Esophagus mucosa (tissue), 1 donor: ENCODE data around the gene OR5AU1. TPM values are rescaled to one million over a fixed set of nuclear protein-coding genes. Genes with fewer than 3 reads are reported as not detected.
"Not testable (repeated sequence)": the region's sequence is repeated elsewhere in the genome, so short reads cannot be mapped to it uniquely, and the experiment has no call there.

Experiments used
- ATAC-seq: fragments of 200-7000 bp; cut with Tn5 transposase; one replicate; pipeline ENCODE4 v1.9.1; 2020
- total RNA-seq: library from RNA; stranded (reverse); gene quantifications from one replicate; pipeline ENCODE4 v1.2.4, GENCODE V29; 2023
- donor health status: DM: yes; HTN: yes; CAD: no.

Gene OR5AU1
- total RNA-seq, 1 donor from 2014 or later = not detected

GRCh38 chr14:21169573-21169972 is 13.7 kb upstream of the OR5AU1 start:
- ATAC-seq = no peak

DNA sequence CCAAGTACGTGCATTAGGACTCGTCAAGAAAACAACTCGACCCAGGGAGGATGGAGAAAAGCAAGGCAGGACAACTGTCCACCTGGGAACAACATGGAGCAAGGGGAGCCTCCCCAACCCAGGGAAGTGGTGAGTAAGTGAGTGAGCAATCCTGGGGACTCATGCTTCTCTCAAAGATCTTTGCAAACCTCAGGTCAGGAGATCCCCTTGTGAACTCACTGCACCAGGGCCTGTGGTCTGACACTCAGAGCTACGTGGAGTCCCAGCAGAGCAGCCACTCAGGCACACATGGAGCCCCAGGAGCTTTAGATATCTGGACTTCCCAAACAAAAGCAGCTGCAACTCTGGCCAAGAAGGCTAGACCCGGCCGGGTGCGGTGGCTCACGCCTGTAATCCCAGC is 12.2 kb upstream of the OR5AU1 start:
- ATAC-seq = peak; percentile 17

DNA sequence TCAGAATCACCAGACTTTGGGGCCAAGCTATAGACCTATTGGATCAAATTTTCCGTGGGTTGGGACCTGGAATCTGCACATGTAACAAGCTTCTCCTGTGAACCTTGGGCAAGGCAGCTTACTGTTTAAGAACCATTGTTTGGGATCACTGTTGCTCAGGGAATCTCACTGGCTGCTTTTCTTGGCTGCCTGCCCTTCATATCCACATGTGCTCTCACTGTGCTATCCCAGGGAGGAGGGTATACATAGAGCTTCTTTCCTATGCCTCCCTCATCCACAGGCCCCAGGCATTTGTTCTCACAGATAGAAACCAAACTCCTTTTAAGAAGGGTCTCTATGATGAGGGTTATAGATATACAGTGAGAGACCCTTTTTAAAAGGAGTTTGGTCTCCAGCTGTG is 9.8 kb upstream of the OR5AU1 start:
- ATAC-seq = not testable (repeated sequence)

GRCh38 chr14:21165002-21165605 is 9.2 kb upstream of the OR5AU1 start:
- not testable (repeated sequence) for ATAC-seq

DNA sequence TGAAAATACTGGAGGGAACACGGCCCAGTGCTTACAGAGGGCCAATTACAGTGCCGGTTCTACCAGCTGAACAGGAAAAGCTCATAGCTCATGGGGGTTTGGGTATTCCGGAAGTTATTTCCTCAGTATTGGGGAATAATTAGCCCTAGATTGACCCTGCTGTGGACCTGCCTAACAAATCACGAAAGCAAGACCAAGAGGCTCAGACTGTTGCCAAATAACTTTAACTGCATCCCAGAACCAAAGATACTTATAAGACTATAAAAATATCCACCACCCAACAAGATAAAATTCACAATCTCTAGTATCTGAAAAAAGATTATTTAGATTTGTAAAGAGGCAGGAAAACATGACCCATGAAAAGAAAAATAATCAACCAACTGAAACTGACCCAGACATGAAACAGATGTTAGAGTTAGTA is 8.0 kb upstream of the OR5AU1 start:
- ATAC-seq = peak; percentile 39

DNA sequence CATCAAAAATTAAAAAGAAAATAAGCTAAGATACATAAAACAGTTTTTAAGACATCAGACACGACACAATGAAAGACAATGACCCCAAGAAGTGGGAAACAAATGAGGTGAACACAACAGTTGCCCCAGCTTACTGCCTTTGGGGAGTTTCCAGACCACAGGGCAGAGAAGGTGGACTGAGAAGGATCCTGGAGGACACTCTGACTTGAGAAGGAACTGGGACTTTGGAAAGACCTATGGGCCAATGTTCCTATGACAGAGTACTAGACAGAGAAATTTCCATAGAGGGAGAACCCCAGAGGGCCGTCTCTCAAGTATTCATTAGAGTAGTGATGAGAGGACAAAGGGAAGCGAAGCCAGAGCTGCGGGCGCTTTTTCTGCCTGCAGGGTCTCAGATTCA is 6.2 kb upstream of the OR5AU1 start:
- no peak for ATAC-seq

- ATAC-seq = no peak
Measured at GRCh38 chr14:21160061-21160610, 4.3 kb upstream of the OR5AU1 start.

DNA sequence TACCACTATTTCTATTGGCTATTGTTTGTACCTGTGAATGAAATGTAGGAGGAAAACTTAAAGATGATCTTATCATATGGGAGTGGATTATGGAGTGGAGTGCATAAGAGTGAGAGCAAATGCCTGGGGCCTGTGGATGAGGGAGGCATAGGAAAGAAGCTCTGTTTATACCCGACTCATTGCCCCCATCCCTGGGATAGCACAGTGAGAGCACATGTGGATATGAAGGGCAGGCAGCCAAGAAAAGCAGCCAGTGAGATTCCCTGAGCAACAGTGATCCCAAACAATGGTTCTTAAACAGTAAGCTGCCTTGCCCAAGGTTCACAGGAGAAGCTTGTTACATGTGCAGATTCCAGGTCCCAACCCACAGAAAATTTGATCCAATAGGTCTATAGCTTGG is 2.3 kb upstream of the OR5AU1 start:
- not testable (repeated sequence) for ATAC-seq

GRCh38 chr14:21149641-21150367 is 6.1 kb downstream of the OR5AU1 start:
- no peak for ATAC-seq

- ATAC-seq = no peak
Measured at GRCh38 chr14:21145437-21145836, 10.4 kb downstream of the OR5AU1 start.

GRCh38 chr14:21142357-21142756 is 13.5 kb downstream of the OR5AU1 start:
- ATAC-seq = no peak

GRCh38 chr14:21136024-21136423 is 19.8 kb downstream of the OR5AU1 start:
- no peak for ATAC-seq

GRCh38 chr14:21133901-21134300 is 22.0 kb downstream of the OR5AU1 start:
- no peak for ATAC-seq

DNA sequence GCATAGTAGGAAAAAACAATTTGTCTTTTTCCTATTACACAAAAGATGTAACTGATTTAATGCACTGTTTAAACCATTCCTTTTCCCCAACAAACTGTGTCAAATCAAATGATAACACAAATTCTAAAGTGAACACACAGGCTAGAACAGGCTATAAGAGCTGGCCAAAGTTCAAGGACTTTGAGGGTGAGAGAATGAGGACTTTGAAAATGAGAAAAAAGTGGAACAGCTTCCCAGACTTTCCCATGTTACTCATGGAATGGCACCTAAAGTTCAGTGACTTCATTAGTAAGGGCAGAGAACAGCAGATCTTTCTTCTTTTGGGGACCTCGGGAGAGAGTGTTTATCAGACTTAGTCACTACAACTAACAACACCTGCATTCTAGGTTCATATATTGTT is 32.4 kb downstream of the OR5AU1 start:
- ATAC-seq = no peak

DNA sequence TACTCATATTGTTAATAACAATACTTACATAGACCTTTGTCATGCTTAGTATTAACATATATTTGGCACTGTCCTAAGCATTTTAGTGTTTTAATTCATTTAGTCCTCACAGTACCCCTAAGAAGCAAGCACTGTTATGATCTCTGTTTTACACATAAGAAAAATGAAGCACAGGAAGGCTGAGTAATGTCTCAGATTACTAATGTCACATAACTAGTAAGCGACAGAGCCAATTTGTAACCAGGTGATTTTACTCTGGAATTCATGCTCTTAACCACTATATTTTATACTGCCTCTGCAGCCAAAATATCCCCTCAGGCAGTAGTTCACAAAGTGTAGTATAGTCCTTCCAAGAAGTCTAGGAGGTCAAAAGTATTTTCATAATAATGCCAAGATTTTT is 34.7 kb downstream of the OR5AU1 start:
- ATAC-seq = no peak

GRCh38 chr14:21120686-21121085 is 35.2 kb downstream of the OR5AU1 start:
- ATAC-seq = no peak

- no peak for ATAC-seq
Measured at GRCh38 chr14:21118933-21119332, 36.9 kb downstream of the OR5AU1 start.

GRCh38 chr14:21113369-21113768 is 42.5 kb downstream of the OR5AU1 start:
- no peak for ATAC-seq

GRCh38 chr14:21112255-21112654 is 43.6 kb downstream of the OR5AU1 start:
- peak; percentile 47 for ATAC-seq

GRCh38 chr14:21109377-21110138 is 46.3 kb downstream of the OR5AU1 start:
- ATAC-seq = peak; percentile 37

DNA sequence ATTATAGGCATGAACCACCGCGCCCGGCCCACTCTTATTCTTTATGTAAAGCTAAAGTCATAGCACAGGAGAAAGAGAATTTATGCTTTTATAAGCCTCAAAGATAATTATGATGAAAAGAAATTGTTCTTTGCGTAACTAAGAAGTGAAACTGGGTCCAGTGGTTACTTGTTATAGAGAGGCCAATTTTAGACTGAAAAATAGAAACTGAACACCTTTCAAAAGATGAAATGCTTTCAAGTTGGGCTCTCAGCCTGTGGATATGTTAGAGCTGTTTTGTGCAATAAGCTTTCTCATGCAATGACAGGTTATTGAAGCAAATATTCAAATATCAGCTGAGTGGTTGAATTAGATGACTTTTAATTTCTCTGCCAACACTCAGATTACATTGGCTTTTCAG is 47.1 kb downstream of the OR5AU1 start:
- no peak for ATAC-seq

- ATAC-seq = peak; percentile 48
Measured at GRCh38 chr14:21107283-21107800, 48.5 kb downstream of the OR5AU1 start.
